Measurements from ENCODE around the gene ANKFN1.
"Not testable (repeated sequence)": the region's sequence is repeated elsewhere in the genome, so short reads cannot be mapped to it uniquely, and the experiment has no call there.

ANKFN1 gene

GRCh38 chr17:56389356-56389755 lies 236.1 kb downstream of the ANKFN1 start:
- in situ Hi-C loops (cut with HindIII; ENCODE audit: low pct_ligation_motif_present, low pct_unique_long_range_greater_than_20kb, low sequenced_read_pairs) = no loop called here
- no peak for DNase-seq

GRCh38 chr17:56392321-56392720 lies 239.0 kb downstream of the ANKFN1 start:
- DNase-seq = no peak
- in situ Hi-C loops (cut with HindIII; ENCODE audit: low pct_ligation_motif_present, low pct_unique_long_range_greater_than_20kb, low sequenced_read_pairs) = no loop called here

GRCh38 chr17:56393156-56393555 lies 239.9 kb downstream of the ANKFN1 start:
- in situ Hi-C loops (cut with HindIII; ENCODE audit: low pct_ligation_motif_present, low pct_unique_long_range_greater_than_20kb, low sequenced_read_pairs) = no loop called here
- DNase-seq = no peak

- in situ Hi-C loops (cut with HindIII; ENCODE audit: low pct_ligation_motif_present, low pct_unique_long_range_greater_than_20kb, low sequenced_read_pairs) = no loop called here
Observed at GRCh38 chr17:56395787-56396186, 242.5 kb downstream of the ANKFN1 start.

GRCh38 chr17:56407086-56407485 lies 253.8 kb downstream of the ANKFN1 start:
- DNase-seq = no peak
- in situ Hi-C loops (cut with HindIII; ENCODE audit: low pct_ligation_motif_present, low pct_unique_long_range_greater_than_20kb, low sequenced_read_pairs) = no loop called here

More at GRCh38 chr17:56395787-56396186, 242.5 kb downstream of the ANKFN1 start:
- no peak for DNase-seq

GRCh38 chr17:56412356-56412755 lies 259.1 kb downstream of the ANKFN1 start:
- DNase-seq; in situ Hi-C loops (cut with HindIII; ENCODE audit: low pct_ligation_motif_present, low pct_unique_long_range_greater_than_20kb, low sequenced_read_pairs): not testable (repeated sequence)

GRCh38 chr17:56416682-56417351 lies 263.5 kb downstream of the ANKFN1 start:
- in situ Hi-C loops (cut with HindIII; ENCODE audit: low pct_ligation_motif_present, low pct_unique_long_range_greater_than_20kb, low sequenced_read_pairs) = no loop called here
- DNase-seq = no peak

GRCh38 chr17:56424005-56424404 lies 270.7 kb downstream of the ANKFN1 start:
- DNase-seq = no peak
- in situ Hi-C loops (cut with HindIII; ENCODE audit: low pct_ligation_motif_present, low pct_unique_long_range_greater_than_20kb, low sequenced_read_pairs) = no loop called here

GRCh38 chr17:56424543-56425044 lies 271.3 kb downstream of the ANKFN1 start:
- in situ Hi-C loops (cut with HindIII; ENCODE audit: low pct_ligation_motif_present, low pct_unique_long_range_greater_than_20kb, low sequenced_read_pairs) = no loop called here
- DNase-seq = no peak

GRCh38 chr17:56425483-56425882 lies 272.2 kb downstream of the ANKFN1 start:
- no peak for DNase-seq

GRCh38 chr17:56426901-56427300 lies 273.6 kb downstream of the ANKFN1 start:
- in situ Hi-C loops (cut with HindIII; ENCODE audit: low pct_ligation_motif_present, low pct_unique_long_range_greater_than_20kb, low sequenced_read_pairs) = no loop called here
- no peak for DNase-seq

More at GRCh38 chr17:56425483-56425882, 272.2 kb downstream of the ANKFN1 start:
- in situ Hi-C loops (cut with HindIII; ENCODE audit: low pct_ligation_motif_present, low pct_unique_long_range_greater_than_20kb, low sequenced_read_pairs) = no loop called here

- in situ Hi-C loops (cut with HindIII; ENCODE audit: low pct_ligation_motif_present, low pct_unique_long_range_greater_than_20kb, low sequenced_read_pairs) = no loop called here
- DNase-seq = no peak
Observed at GRCh38 chr17:56431736-56432135, 278.5 kb downstream of the ANKFN1 start.

- in situ Hi-C loops (cut with HindIII; ENCODE audit: low pct_ligation_motif_present, low pct_unique_long_range_greater_than_20kb, low sequenced_read_pairs) = no loop called here
- no peak for DNase-seq
Observed at GRCh38 chr17:56432443-56432842, 279.2 kb downstream of the ANKFN1 start.

GRCh38 chr17:56434610-56435009 lies 281.3 kb downstream of the ANKFN1 start:
- no peak for DNase-seq
- in situ Hi-C loops (cut with HindIII; ENCODE audit: low pct_ligation_motif_present, low pct_unique_long_range_greater_than_20kb, low sequenced_read_pairs) = no loop called here

GRCh38 chr17:56436142-56436541 lies 282.9 kb downstream of the ANKFN1 start:
- in situ Hi-C loops (cut with HindIII; ENCODE audit: low pct_ligation_motif_present, low pct_unique_long_range_greater_than_20kb, low sequenced_read_pairs) = no loop called here
- no peak for DNase-seq

GRCh38 chr17:56440419-56440818 lies 287.1 kb downstream of the ANKFN1 start:
- DNase-seq = no peak
- in situ Hi-C loops (cut with HindIII; ENCODE audit: low pct_ligation_motif_present, low pct_unique_long_range_greater_than_20kb, low sequenced_read_pairs) = no loop called here

GRCh38 chr17:56441308-56441707 lies 288.0 kb downstream of the ANKFN1 start:
- in situ Hi-C loops (cut with HindIII; ENCODE audit: low pct_ligation_motif_present, low pct_unique_long_range_greater_than_20kb, low sequenced_read_pairs) = no loop called here
- no peak for DNase-seq

- in situ Hi-C loops (cut with HindIII; ENCODE audit: low pct_ligation_motif_present, low pct_unique_long_range_greater_than_20kb, low sequenced_read_pairs) = no loop called here
- DNase-seq = no peak
Observed at GRCh38 chr17:56445692-56446411, 292.6 kb downstream of the ANKFN1 start.

GRCh38 chr17:56447171-56447570 lies 293.9 kb downstream of the ANKFN1 start:
- in situ Hi-C loops (cut with HindIII; ENCODE audit: low pct_ligation_motif_present, low pct_unique_long_range_greater_than_20kb, low sequenced_read_pairs) = no loop called here

GRCh38 chr17:56448371-56448770 lies 295.1 kb downstream of the ANKFN1 start:
- no peak for DNase-seq
- in situ Hi-C loops (cut with HindIII; ENCODE audit: low pct_ligation_motif_present, low pct_unique_long_range_greater_than_20kb, low sequenced_read_pairs) = no loop called here

More at GRCh38 chr17:56447171-56447570, 293.9 kb downstream of the ANKFN1 start:
- no peak for DNase-seq

Measured in ACHN (cell line).